Loucy (cell line): ENCODE results near the gene AFF2.

Experiments
- EZH2phosphoT487 ChIP-seq: fragments of 200-600 bp; IDR thresholded peaks from 2 replicates; pipeline ENCODE4 v1.6.1; 2018; ENCODE audit warnings: antibody characterized with exemption, mild to moderate bottlenecking, moderate library complexity, borderline replicate concordance
- TF ChIP-seq, protein P1 (sequence below): fragments of 200-600 bp; sonication (generic); conservative IDR thresholded peaks from 2 replicates; pipeline ENCODE4 v1.5.1; 2014; ENCODE audit warnings: mild to moderate bottlenecking, antibody characterized with exemption, low read length

DNA sequence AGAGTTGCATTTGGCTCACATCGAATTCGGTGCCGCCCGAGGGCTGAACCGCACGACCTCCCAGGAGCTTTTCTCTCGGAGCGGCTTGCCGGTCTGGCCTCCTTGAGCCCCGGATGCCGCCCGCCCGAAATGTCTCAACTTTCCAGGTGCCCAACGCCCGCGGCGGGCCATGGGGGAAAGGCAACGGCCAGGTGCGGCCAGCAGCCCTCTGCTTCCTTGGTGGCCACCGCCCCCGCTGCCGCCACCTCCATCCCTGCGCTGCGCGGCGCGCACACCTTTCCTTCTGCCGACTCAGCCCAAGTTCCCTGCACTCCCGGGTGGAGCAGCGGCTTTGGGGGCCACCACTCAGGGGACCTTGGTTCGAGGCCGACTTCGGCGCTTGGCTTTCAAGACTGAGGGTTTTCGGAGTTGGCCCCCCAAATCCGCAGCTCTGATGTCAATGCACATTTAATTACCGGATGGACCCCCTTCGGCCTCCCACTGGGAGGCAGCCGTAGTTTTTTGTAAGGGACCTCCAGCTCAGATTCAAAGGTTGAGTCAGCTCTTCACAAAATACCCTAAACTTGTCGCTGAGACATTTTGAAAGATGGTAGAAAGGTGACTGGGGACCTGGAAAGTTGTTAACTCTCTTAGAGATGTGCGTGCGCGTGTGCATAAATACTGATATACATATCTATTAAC, 1.1 kb downstream of the AFF2 start:
- TF ChIP-seq, protein P1, sequence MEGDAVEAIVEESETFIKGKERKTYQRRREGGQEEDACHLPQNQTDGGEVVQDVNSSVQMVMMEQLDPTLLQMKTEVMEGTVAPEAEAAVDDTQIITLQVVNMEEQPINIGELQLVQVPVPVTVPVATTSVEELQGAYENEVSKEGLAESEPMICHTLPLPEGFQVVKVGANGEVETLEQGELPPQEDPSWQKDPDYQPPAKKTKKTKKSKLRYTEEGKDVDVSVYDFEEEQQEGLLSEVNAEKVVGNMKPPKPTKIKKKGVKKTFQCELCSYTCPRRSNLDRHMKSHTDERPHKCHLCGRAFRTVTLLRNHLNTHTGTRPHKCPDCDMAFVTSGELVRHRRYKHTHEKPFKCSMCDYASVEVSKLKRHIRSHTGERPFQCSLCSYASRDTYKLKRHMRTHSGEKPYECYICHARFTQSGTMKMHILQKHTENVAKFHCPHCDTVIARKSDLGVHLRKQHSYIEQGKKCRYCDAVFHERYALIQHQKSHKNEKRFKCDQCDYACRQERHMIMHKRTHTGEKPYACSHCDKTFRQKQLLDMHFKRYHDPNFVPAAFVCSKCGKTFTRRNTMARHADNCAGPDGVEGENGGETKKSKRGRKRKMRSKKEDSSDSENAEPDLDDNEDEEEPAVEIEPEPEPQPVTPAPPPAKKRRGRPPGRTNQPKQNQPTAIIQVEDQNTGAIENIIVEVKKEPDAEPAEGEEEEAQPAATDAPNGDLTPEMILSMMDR: no peak
- no peak for TF ChIP-seq EZH2phosphoT487
